Ramos (cell line): ENCODE results near the gene FHOD1.

Experiments
- in situ Hi-C: fragments of 300-500 bp; cut with MboI; formaldehyde crosslinking; loops from one replicate; pipeline ENCODE4 v1.14.3; 2022; ENCODE audit warnings: low sequenced_read_pairs; ENCODE audit not compliant: unreplicated experiment

Gene FHOD1

DNA sequence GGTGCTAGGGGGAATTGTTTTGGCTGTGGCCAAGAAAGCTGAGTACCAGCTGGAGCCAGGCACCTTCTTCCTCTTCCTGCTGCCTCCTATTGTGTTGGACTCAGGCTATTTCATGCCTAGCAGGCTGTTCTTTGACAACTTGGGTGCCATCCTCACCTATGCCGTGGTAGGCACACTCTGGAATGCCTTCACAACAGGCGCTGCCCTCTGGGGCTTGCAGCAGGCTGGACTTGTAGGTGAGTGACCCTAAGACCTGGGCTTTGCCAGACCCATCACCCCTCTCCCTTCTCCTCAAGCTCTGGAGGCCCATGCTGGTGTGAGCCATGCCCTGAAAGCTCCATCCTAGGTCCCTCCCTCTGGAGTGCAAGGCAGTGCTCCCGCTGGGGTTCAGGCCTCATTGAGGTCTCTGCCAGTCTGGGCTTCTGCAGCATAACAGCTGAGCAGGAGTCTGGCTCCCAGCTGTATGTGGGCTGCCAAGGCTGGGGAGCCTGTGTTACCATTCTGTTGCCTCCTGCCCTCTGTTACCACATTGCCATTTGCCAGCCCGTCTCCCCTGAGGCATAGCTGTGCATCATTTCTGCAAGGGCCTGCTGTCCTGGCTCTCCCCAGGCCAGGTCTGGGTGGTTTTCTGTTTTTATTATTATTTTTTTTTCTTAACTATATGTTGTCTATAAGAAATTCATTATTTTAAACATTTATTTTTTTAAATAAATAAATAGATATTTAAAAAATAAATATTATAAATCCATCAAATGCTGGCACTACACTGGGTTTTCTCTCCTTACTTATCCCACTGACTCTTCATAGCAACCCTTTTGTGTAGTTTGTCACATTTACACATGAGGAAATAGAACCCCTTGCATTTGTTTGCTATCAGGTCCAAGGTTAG, 5.6 kb upstream of the FHOD1 start:
- in situ Hi-C loops: no loop called here

DNA sequence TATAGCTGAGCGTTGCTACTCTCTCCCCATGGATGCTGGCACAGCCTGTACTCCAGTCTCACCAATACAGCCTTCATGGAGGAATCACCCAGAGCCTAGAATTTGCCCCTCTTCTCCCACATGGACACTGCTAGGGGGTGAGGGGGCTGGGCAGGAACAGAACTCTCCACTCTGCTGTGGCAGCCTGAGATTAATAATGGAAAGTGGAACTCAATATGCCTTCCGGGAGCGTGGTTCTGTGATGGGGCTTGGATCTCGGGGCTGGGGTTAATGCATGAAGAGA, 2.7 kb upstream of the FHOD1 start:
- in situ Hi-C loops: no loop called here

GRCh38 chr16:67249178-67250044, 2.1 kb upstream of the FHOD1 start:
- in situ Hi-C loops: no loop called here

- in situ Hi-C loops: no loop called here
These were observed 1.3 kb upstream of the FHOD1 start, which contains the start of gene SLC9A5 for GRCh38 chr16:67248401-67249177. SLC9A5 (plus strand) TSS chr16:67248979; CDS start chr16:67249015, 36 bp downstream.

- in situ Hi-C loops: no loop called here
These were observed 756 bp upstream of the FHOD1 start for GRCh38 chr16:67248073-67248400.

- in situ Hi-C loops: no loop called here
These were observed 507 bp downstream of the FHOD1 start for GRCh38 chr16:67246756-67247191.

- in situ Hi-C loops: no loop called here
These were observed 1.1 kb downstream of the FHOD1 start for GRCh38 chr16:67246081-67246755.

DNA sequence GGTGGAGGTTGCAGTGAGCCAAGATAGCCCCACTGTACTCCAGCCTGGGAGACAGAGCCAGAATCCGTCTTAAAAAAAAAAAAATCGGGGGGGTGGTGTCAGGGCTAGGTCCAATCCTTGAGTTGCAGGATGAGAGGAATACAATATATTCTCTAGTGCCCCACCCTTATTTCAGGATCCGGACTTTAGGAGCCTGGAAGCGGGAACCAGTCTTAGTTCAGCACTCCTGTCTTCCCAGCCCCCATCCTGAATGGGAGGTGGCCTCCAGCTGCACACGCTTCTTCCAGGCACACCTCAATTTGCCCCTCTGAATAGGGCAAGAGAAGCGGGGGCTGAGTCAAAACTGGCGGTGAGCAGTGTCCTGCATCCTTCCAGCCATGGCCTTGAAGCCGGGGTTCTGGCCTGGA, 1.6 kb downstream of the FHOD1 start:
- in situ Hi-C loops: no loop called here

DNA sequence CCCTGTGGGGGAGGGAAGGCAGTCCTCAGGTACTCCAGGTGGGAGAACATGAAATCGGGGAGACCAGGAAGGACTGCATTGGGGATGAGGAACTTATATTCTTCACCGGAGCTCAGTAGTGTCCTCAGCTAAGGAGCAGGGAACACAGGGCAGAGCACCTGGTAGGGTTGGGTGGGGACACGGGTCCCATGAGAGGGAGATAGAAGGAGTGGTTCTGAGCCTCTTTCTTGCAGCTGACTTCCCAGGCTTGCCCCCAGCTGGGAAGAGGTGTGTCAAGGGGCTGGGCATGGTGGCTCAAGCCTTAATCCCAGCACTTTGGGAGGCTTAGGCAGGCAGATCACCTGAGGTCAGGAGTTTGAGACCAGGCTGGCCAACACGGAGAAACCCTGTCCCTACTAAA, 2.1 kb downstream of the FHOD1 start:
- in situ Hi-C loops: no loop called here

- in situ Hi-C loops: no loop called here
These were observed 2.7 kb downstream of the FHOD1 start for GRCh38 chr16:67244387-67245185.

GRCh38 chr16:67243481-67243880, 3.8 kb downstream of the FHOD1 start:
- in situ Hi-C loops: no loop called here

GRCh38 chr16:67242138-67242730, 5.0 kb downstream of the FHOD1 start:
- in situ Hi-C loops: no loop called here

DNA sequence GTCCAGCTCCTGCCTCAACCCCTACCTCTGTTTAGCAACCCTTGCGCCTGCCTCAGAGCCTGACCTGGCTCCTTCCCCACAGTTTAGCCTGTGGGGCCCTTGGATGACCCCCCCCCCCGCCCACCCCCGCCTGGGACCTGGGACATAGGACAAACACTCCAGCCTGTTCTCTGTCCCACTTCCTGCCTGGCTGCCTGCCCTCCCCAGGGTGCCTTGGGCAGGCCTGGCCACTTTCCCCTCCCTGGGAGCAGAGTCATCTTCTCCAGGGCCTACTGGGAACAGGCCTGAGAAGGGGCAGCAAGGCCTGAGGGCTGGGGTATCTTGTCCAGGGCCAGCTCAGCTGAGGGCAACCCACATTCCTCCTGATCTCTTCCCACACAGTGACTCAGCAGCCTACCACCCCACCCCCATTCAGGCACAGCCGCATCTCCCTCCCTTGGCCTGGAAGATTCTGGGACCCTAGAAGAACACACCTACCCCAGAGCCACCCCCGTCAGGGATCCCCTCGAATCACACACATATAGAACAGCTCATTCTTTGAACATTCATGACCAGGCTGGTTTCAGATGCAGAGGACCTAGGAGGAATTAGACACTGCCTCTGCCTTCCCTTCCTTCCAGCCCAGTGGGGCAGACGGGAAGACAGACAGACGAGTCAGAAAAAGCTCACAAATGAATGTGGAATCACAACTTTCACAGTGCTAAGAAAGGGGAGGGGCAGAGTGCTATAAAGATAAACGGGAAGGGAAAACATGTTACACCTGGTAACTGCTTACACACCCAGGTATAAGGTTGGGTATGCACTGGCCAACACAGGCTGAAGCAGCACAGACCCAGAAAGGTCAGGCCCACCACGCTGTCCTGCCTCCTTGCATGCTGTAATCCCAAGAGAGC, 6.0 kb downstream of the FHOD1 start:
- in situ Hi-C loops: no loop called here

- in situ Hi-C loops: no loop called here
These were observed 6.8 kb downstream of the FHOD1 start for GRCh38 chr16:67240506-67240905.

- in situ Hi-C loops: no loop called here
These were observed 8.3 kb downstream of the FHOD1 start for GRCh38 chr16:67238806-67239470.

DNA sequence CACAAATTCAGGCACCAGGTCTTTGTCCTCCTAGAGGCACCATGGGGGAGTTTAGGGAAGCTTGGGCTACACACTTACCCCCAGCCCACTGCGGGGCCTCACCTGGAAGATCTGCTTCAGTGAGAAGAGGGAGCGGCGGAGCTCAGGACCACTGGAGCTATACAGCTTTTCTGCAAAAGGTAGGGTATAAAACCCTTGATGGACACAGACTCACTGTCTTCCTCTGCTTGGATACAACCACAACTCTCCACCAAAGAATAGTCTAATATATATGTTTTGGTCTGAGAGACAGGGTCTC, 9.1 kb downstream of the FHOD1 start:
- in situ Hi-C loops: no loop called here

DNA sequence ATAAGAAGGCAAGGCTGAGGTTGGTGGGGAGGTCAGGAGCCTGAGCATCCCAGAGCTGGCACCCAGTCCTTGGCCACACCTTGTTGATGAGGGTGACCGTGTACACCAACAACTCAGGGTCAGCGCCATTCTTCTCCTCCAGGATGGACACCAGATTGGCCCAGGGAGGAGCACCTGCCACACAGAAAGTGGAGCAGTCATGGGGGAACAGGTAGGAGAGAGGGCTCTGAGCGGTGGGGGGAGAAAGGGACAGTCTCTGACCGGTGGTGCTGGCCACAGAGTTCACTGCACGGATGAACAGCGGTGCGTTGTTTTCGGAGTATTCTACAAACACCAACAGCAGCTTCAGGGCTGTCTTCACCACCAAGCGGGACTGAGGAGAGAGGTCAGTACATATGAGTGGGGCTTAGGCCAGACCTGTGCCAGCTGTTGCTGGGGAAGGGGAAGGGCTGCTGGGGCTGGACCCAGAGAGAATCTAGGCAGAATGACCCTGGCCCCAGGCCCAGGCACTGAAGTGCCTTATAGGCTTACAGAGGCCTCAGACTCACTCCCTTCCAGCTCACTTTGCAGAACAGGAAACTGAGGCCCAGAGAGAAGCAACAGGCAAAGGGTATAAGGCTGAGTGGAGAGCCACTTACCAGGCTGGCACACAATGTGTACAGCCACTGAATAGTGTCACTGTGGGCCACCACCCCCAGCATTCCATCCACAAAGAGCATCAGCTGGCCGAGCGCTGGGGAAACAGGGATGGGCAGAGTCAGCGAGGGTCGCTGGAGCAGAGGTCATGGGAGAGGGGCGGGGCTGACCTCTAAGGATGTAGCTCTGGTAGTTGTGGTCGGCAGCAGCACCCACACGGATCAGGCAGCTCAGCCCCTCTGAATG, 9.6 kb downstream of the FHOD1 start:
- in situ Hi-C loops: no loop called here
